PC-9 (cell line): Measurements from ENCODE around the gene DDX10. TPM values are rescaled to one million over a fixed set of nuclear protein-coding genes. Genes with fewer than 3 reads are reported as not detected.

Source experiments
- BruUV-seq: library from RNA; stranded (reverse); fragments of 400-500 nt; replicated peaks from 2 replicates; lab custom pipeline; 2021; lab: Mats Ljungman, UMichigan
- CTCF ChIA-PET: fragments of 300-600 bp; sonication (Branson Sonifier 250); formaldehyde crosslinking; loops from one replicate; lab custom pipeline; 2022; ENCODE audit warnings: antibody characterized with exemption; lab: Charles Lee
- POLR2A ChIA-PET: fragments of 300-600 bp; sonication (Branson Sonifier 250); formaldehyde crosslinking; loops from one replicate; lab custom pipeline; 2022; ENCODE audit warnings: antibody characterized with exemption; ENCODE audit not compliant: unreplicated experiment; lab: Charles Lee
- DNase-seq, 2 experiments: peaks; one replicate each; pipeline versions ENCODE4 v3.0.0 to v3.0.0-alpha.2; 2015 to 2022; ENCODE audit warnings: mixed read lengths in 1 of 2
- H2AFZ ChIP-seq: fragments of 200-600 bp; sonication (generic); 2 replicates; pipeline ENCODE4 v1.8.1; 2017; ENCODE audit warnings: antibody characterized with exemption
- H3F3A ChIP-seq: fragments of 200-600 bp; sonication (generic); 2 replicates; pipeline ENCODE4 v1.8.1; 2017; ENCODE audit warnings: antibody characterized with exemption, mild to moderate bottlenecking, low read depth; ENCODE audit not compliant: insufficient read depth
- H3K27ac ChIP-seq: fragments of 200-600 bp; sonication (generic); 2 replicates; pipeline ENCODE4 v1.6.1; 2016; ENCODE audit warnings: mixed run types
- H3K27me3 ChIP-seq: fragments of 200-600 bp; sonication (generic); 2 replicates; pipeline ENCODE4 v1.6.1; 2016; ENCODE audit warnings: low read depth, mixed run types; ENCODE audit not compliant: insufficient read depth
- H3K36me3 ChIP-seq: fragments of 200-600 bp; sonication (generic); 2 replicates; pipeline ENCODE4 v1.6.1; 2016; ENCODE audit warnings: low read depth, mixed run types
- H3K4me1 ChIP-seq: fragments of 200-600 bp; sonication (generic); replicated peaks from 2 replicates; pipeline ENCODE4 v1.6.1; 2016; ENCODE audit warnings: mixed run types; ENCODE audit not compliant: insufficient read depth
- H3K4me2 ChIP-seq: fragments of 200-600 bp; sonication (generic); 2 replicates; pipeline ENCODE4 v1.6.1; 2017; ENCODE audit warnings: mixed run types
- H3K4me3 ChIP-seq: fragments of 200-600 bp; sonication (generic); 2 replicates; pipeline ENCODE4 v1.6.1; 2016; ENCODE audit warnings: mixed run types
- H3K79me2 ChIP-seq: fragments of 200-600 bp; sonication (generic); 2 replicates; pipeline ENCODE4 v1.6.1; 2017; ENCODE audit warnings: low read depth, mixed run types
- H3K9me2 ChIP-seq: fragments of 200-600 bp; sonication (generic); 2 replicates; pipeline ENCODE4 v1.8.1; 2017; ENCODE audit warnings: mild to moderate bottlenecking; ENCODE audit not compliant: insufficient read depth
- H3K9me3 ChIP-seq: fragments of 200-600 bp; sonication (generic); 2 replicates; pipeline ENCODE4 v1.8.1; 2016; ENCODE audit warnings: low read depth; ENCODE audit not compliant: insufficient read depth
- H4K20me1 ChIP-seq: fragments of 200-600 bp; sonication (generic); 2 replicates; pipeline ENCODE4 v1.8.1; 2017; ENCODE audit not compliant: insufficient read depth
- EZH2 ChIP-seq: fragments of 200-600 bp; sonication (generic); IDR thresholded peaks from 2 replicates; pipeline ENCODE4 v1.8.0; 2017; ENCODE audit warnings: antibody characterized with exemption, low read depth
- intact Hi-C: fragments of 100-400 bp; cut with micrococcal nuclease; formaldehyde crosslinking; loops from one replicate; pipeline ENCODE4 v1.10.0; 2022; ENCODE audit not compliant: unreplicated experiment
- total RNA-seq: library from RNA; stranded (reverse); gene quantifications from 2 replicates; pipeline ENCODE4 v1.2.3, GENCODE V29; 2021
- TF ChIP-seq, protein P1 (sequence below): fragments of 200-600 bp; sonication (generic); conservative IDR thresholded peaks from 2 replicates; pipeline ENCODE4 v1.6.1; 2017; ENCODE audit warnings: mixed run types, antibody characterized with exemption, mild to moderate bottlenecking, moderate library complexity

Gene DDX10
- total RNA-seq, 1 experiment from 2014 or later: 26.4 TPM

DNA sequence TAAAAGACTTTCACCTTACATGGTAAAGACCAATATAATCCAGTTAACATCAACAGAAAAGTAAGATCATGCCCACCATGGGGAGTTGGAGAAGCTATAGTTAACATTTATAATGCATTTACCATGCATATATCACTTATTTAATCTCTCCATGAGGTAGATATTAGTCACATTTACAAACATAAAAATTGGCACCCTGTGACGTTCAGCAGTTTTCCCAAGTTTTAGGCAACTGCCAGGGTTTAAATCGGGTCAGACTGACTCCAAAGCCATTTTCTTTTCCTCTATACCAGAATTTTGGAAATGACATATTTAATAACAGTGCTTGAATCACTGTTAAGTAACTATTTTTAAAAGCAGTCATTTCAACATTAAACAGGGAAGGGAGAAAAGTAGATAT lies 266.3 kb downstream of the DDX10 start:
- Histone ChIP-seq H3F3A (peaks cover 11% of the 10 kb centered on the region; the same call in 1 of the 2 replicates), H3K4me2 (no peak overlapping the region), H3K9me2 (no peaks in the 10 kb centered on the region; the same call in 1 of the 2 replicates), H3K9me3 (no peaks in the 10 kb centered on the region), H3K4me3 (no peak overlapping the region), H3K79me2 (no peaks in the 10 kb centered on the region), H3K27ac (no peak overlapping the region), H4K20me1 (0 out of 2 replicates have a peak, but pooled peaks cover 3% of the 10 kb centered on the region), H3K36me3 (no peaks in the 10 kb centered on the region), H3K4me1 (peaks cover 16% of the 10 kb centered on the region), H3K27me3 (no peaks in the 10 kb centered on the region), H2AFZ (no peak overlapping the region)
- BruUV-seq: no TSS peak
- POLR2A ChIA-PET: no interaction called here
- no peak for DNase-seq
- TF ChIP-seq, protein P1, sequence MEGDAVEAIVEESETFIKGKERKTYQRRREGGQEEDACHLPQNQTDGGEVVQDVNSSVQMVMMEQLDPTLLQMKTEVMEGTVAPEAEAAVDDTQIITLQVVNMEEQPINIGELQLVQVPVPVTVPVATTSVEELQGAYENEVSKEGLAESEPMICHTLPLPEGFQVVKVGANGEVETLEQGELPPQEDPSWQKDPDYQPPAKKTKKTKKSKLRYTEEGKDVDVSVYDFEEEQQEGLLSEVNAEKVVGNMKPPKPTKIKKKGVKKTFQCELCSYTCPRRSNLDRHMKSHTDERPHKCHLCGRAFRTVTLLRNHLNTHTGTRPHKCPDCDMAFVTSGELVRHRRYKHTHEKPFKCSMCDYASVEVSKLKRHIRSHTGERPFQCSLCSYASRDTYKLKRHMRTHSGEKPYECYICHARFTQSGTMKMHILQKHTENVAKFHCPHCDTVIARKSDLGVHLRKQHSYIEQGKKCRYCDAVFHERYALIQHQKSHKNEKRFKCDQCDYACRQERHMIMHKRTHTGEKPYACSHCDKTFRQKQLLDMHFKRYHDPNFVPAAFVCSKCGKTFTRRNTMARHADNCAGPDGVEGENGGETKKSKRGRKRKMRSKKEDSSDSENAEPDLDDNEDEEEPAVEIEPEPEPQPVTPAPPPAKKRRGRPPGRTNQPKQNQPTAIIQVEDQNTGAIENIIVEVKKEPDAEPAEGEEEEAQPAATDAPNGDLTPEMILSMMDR: no peak
- no peak for TF ChIP-seq EZH2
- CTCF ChIA-PET: no interaction called here
- intact Hi-C loops: no loop called here

- ChIA-PET POLR2A (no interaction called here), CTCF (no interaction called here)
- Histone ChIP-seq H3K9me3 (no peaks in the 10 kb centered on the region), H3F3A (peaks cover 5% of the 10 kb centered on the region; the same call in 1 of the 2 replicates), H3K9me2 (no peaks in the 10 kb centered on the region), H3K36me3 (no peaks in the 10 kb centered on the region), H3K27ac (no peak overlapping the region), H3K4me1 (peaks cover 11% of the 10 kb centered on the region), H3K79me2 (no peaks in the 10 kb centered on the region), H3K4me3 (no peak overlapping the region), H3K4me2 (no peak overlapping the region), H3K27me3 (no peaks in the 10 kb centered on the region), H2AFZ (no peak overlapping the region), H4K20me1 (no peaks in the 10 kb centered on the region)
- TF ChIP-seq, protein P1: no peak
- TF ChIP-seq EZH2: no peak
- no TSS peak for BruUV-seq
- intact Hi-C loops: no loop called here
- no peak for DNase-seq
These were observed 268.8 kb downstream of the DDX10 start for GRCh38 chr11:108933630-108934029.

GRCh38 chr11:108934289-108934688 lies 269.4 kb downstream of the DDX10 start:
- no peaks in the 10 kb centered on the region for H4K20me1 ChIP-seq
- no peaks in the 10 kb centered on the region for H3K27me3 ChIP-seq
- ChIA-PET POLR2A (no interaction called here), CTCF (no interaction called here)
- TF ChIP-seq, protein P1: no peak
- no peak for TF ChIP-seq EZH2
- no TSS peak for BruUV-seq
- H3K79me2 ChIP-seq: no peaks in the 10 kb centered on the region
- no peak overlapping the region for H2AFZ ChIP-seq
- H3K36me3 ChIP-seq: no peaks in the 10 kb centered on the region
- no peaks in the 10 kb centered on the region for H3K9me2 ChIP-seq
- H3K4me3 ChIP-seq: no peak overlapping the region
- H3K4me2 ChIP-seq: no peak overlapping the region
- H3K4me1 ChIP-seq: peaks cover 4% of the 10 kb centered on the region
- no peaks in the 10 kb centered on the region for H3F3A ChIP-seq
- intact Hi-C loops: no loop called here
- H3K9me3 ChIP-seq: no peaks in the 10 kb centered on the region
- DNase-seq: no peak
- H3K27ac ChIP-seq: no peak overlapping the region
